Lung microvascular endothelial cell (primary cell): ENCODE results near the gene SLC22A31. TPM values are rescaled to one million over a fixed set of nuclear protein-coding genes. Genes with fewer than 3 reads are reported as not detected.

Source experiments
- DNase-seq, 2 donors: peaks; one replicate each; pipeline versions ENCODE4 v3.0.0 to v3.0.0-alpha.2; 2010; ENCODE audit warnings: low read depth in 2 of 2
- total RNA-seq: library from RNA; depleted of rRNA; stranded (reverse); fragments of >200 nt; gene quantifications from 2 replicates; pipeline ENCODE4 v1.2.1, GENCODE V29; 2014

The SLC22A31 gene
- total RNA-seq, 1 donor from 2014 or later = not detected

DNA sequence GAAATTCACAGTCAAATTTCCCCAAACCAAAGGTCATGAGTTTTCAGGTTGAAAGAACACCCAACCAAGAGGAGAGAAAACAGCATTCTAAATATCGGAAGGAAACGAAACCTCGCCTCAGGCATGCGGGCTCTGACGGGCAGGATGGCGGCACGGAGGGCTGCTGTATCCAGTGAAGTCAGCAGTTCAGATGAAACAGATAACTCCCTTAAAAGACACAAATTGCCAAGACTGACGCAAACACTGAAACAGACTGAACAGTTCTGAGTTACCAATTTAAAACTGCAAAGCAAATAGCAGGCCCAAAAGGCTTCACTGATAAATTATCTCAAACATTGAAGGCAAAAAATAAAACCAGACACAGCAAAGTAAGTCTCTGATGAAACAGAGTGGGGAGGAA lies 49.4 kb downstream of the SLC22A31 start:
- no peak for DNase-seq

DNA sequence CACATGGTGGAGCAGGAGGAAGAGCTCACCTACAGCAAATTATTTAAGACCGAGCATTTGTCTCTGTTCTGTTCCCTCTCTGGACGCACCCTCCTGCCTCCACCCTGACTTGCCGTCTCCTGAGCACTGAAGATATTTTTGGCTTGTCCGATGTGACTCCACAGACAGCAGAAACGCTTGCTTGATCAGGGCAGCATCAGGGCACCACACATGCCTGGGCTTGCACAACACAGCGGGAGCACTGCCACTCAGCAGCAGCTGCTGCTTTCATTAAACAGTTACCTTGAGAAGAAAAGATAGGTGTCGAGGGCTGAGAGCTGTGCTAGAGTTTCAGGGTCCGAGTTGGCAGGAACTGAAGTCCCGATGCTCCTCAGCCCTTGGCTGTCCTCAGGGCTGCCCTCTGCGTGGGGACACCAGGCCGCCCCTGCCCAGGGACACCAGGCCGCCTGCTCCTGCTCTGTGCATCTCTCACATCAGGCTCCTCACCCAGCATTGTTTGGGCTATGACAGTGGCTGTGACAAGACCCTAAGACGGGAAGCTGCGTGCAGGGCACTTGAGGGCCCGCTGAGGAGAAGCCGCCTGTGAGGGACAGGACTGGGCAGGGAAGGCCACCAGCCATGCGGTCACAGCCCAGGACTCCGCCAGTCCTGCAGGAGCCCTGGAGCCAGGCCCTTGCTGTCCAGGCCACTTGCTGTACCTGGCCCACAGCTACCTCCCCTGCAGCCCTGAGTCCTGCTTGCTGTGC lies 50.1 kb downstream of the SLC22A31 start:
- no peak for DNase-seq

DNA sequence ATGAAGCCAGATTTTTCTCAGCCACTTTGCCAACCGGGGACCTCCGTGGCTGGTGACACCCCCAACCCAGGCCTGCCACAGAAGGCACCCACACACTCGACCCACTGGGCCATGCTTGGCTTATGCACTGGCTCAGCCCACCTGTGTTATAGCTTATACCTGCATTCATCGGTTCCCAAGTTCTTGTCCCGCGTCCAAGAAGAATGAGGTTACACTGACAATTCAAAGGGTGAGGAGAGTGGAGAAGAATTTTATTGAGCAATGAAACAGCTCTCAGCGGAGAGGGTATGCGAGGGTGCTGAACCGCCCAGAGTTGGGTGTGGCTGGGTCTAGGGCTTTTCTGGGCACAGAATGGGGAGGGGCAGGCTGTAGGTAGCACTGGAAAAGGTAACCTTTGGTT lies 51.0 kb downstream of the SLC22A31 start:
- no peak for DNase-seq

DNA sequence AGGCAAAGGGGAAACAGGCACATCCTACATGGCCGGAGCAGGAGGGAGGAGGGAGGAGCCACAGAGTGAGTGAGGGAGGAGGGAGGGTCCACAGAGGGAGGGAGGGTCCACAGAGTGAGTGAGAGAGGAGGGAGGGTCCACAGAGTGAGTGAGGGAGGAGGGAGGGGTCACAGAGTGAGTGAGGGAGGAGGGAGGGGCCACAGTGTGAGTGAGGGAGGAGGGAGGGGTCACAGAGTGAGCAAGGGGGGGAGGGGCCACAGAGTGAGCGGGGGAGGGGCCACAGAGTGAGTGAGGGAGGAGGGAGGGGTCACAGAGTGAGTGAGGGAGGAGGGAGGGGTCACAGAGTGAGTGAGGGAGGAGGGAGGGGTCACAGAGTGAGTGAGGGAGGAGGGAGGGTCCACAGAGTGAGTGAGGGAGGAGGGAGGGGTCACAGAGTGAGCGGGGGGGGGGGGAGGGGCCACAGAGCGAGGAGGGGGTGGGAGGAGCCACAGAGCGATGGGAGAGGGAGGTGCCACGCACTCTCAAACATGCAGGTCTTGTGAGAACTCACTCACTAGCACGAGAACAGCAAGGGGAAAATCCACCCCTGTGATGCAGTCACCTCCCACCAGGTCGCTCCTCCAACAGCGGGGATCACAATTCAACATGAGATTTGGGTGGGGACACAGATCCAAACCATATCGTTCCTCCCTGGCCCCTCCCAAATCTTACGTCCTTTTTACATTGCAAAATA lies 53.1 kb downstream of the SLC22A31 start:
- no peak for DNase-seq

DNA sequence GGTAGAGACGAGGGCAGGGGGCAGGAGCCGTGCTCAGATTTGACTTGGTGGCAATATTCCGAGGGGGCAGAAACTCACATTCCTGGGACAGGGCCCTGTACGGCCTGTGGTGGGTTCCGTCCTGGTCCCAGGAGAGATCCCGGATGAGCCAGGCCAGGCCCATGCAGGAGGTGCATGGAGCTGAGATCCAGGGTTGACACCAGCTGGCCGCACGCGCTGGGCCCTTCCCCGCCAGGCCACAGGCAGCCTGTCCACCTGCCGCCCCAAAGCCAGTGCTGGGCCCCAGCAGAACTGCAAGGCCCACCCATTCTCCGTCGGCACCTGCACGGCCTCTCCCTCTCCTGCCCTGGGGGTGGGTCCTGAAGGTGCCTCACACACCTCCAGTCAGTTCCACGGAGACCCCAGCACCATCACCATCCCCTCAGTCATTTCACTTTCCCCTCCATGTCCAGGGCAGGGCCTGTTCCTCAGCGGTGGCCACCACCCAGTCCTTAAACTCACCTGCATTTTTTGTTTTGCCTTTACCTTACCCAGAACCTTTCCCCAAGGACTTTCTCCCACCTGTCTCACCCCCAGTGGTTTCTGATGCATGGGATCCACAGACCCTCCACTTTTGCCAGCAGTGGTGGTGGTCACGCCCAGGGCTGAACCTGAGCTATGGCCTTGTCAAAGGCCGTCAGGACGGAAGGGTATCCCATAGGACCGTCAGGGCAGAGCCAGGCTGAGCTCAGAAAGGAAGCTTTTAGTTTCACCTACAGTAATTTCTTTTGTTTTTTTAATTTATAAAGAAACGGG lies 53.9 kb downstream of the SLC22A31 start:
- DNase-seq = no peak

Other genes with a start within 250 kb of the SLC22A31 start
- not detected in 2 replicates for gene CBFA2T3, start 223.3 kb downstream of the SLC22A31 start, total RNA-seq
- gene ACSF3, start 106.7 kb downstream of the SLC22A31 start, total RNA-seq = 13.7 and 13.9 TPM in 2 replicates
- gene CDH15, start 28.8 kb downstream of the SLC22A31 start, total RNA-seq = under 0.01 TPM in 2 replicates
- 6.3 and 8.7 TPM in 2 replicates for gene ZNF778, start 17.2 kb upstream of the SLC22A31 start, total RNA-seq